Type B pancreatic cell (in vitro differentiated cells): ENCODE measurements around the gene PHF2. TPM values are rescaled to one million over a fixed set of nuclear protein-coding genes. Genes with fewer than 3 reads are reported as not detected.
A peak's percentile ranks its signal among the peaks of the same experiment; 100 is the strongest.

ENCODE experiments used
- DNase-seq: peaks from one replicate; pipeline ENCODE4 v3.0.0; 2021; ENCODE audit warnings: mixed read lengths; ENCODE audit not compliant: unreplicated experiment; ENCODE audit errors: extremely low spot score
- H3K27ac Mint-ChIP-seq: 2 replicates; pipeline ENCODE4 v1.8.0; 2021; ENCODE audit warnings: mild to moderate bottlenecking, mixed read lengths
- H3K27me3 Mint-ChIP-seq: 2 replicates; pipeline ENCODE4 v1.8.0; 2021; ENCODE audit warnings: mixed read lengths
- H3K36me3 Mint-ChIP-seq: 2 replicates; pipeline ENCODE4 v1.8.0; 2021; ENCODE audit warnings: mixed read lengths
- H3K4me1 Mint-ChIP-seq: one replicate; pipeline ENCODE4 v1.8.0; 2021; ENCODE audit warnings: mixed read lengths; ENCODE audit not compliant: unreplicated experiment
- H3K4me3 Mint-ChIP-seq: 2 replicates; pipeline ENCODE4 v1.8.0; 2021; ENCODE audit warnings: mild to moderate bottlenecking, mixed read lengths
- H3K9me3 Mint-ChIP-seq: 2 replicates; pipeline ENCODE4 v1.8.0; 2021; ENCODE audit warnings: mixed read lengths
- CTCF ChIP-seq: fragments of 200-600 bp; sonication (generic); conservative IDR thresholded peaks from 2 replicates; pipeline ENCODE4 v1.5.0; 2021; ENCODE audit warnings: antibody characterized with exemption, mild to moderate bottlenecking
- total RNA-seq: library from RNA; stranded (reverse); gene quantifications from 2 replicates; pipeline ENCODE4 v1.2.1, GENCODE V29; 2021; ENCODE audit warnings: low replicate concordance

The PHF2 gene
- total RNA-seq, 1 donor from 2014 or later = 34.7 TPM

DNA sequence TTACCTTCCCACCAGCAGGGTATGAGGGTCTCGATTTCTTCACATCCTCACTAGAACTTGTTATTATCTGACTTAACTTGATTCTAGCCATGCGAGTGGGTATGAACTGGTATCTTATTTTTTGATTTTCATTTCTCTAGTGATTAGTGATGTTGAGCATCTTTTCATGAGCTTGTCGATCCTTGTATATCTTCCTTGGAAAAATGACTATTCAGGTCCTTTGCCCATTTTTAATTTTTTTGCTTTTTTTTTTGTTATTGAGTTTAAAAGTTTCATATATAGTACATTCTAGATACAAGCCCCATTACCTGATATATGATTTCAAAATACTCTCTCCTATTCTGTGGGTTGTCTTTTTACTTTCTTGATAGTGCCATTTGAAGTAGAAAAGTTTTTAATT lies 61.5 kb downstream of the PHF2 start:
- no peak for TF ChIP-seq CTCF
- no peak overlapping the region for H3K4me3 Mint-ChIP-seq
- H3K27ac Mint-ChIP-seq = no peak overlapping the region
- peaks cover 20% of the 10 kb centered on the region for H3K9me3 Mint-ChIP-seq
- H3K27me3 Mint-ChIP-seq = no peaks in the 10 kb centered on the region
- no peaks in the 10 kb centered on the region for H3K4me1 Mint-ChIP-seq
- H3K36me3 Mint-ChIP-seq = peaks cover 45% of the 10 kb centered on the region
- no peak for DNase-seq

DNA sequence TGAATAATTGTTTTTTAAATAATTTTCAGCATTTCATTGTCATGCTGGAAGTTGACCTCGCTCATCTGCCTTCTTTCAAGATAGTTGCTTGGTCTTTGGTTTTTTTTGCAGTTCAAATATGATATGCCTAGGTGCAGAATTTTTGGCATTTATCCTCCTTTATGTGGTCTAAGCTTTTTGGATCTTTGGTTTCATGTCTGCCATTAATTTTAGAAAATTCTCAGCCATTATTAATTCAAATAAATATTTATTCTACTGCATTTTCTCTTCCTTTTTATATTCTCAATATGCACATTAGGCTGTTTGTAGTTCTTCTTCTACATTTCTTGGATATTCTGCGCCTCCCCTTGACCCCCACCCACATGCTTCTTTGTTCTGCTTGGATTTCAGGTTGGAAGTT lies 63.6 kb downstream of the PHF2 start:
- TF ChIP-seq CTCF = no peak
- Mint-ChIP-seq H3K4me1 (no peaks in the 10 kb centered on the region), H3K27ac (no peak overlapping the region), H3K36me3 (peaks cover 50% of the 10 kb centered on the region), H3K4me3 (no peak overlapping the region), H3K9me3 (peaks cover 20% of the 10 kb centered on the region), H3K27me3 (no peaks in the 10 kb centered on the region)
- no peak for DNase-seq

- Mint-ChIP-seq H3K36me3 (peaks cover 31% of the 10 kb centered on the region), H3K27me3 (no peaks in the 10 kb centered on the region), H3K9me3 (peaks cover 6% of the 10 kb centered on the region), H3K27ac (no peak overlapping the region), H3K4me3 (no peak overlapping the region), H3K4me1 (no peaks in the 10 kb centered on the region)
- TF ChIP-seq CTCF = no peak
- no peak for DNase-seq
These were observed 66.6 kb downstream of the PHF2 start for GRCh38 chr9:93642961-93643360.

- Mint-ChIP-seq H3K27me3 (no peaks in the 10 kb centered on the region), H3K4me3 (no peak overlapping the region), H3K4me1 (no peaks in the 10 kb centered on the region), H3K27ac (no peak overlapping the region), H3K36me3 (peaks cover 22% of the 10 kb centered on the region), H3K9me3 (no peaks in the 10 kb centered on the region)
- peak; percentile 52 for DNase-seq
- no peak for TF ChIP-seq CTCF
These were observed 68.2 kb downstream of the PHF2 start for GRCh38 chr9:93644397-93645088.

- Mint-ChIP-seq H3K4me1 (no peaks in the 10 kb centered on the region), H3K36me3 (peaks cover 17% of the 10 kb centered on the region), H3K27me3 (no peaks in the 10 kb centered on the region), H3K4me3 (no peak overlapping the region), H3K9me3 (no peaks in the 10 kb centered on the region), H3K27ac (no peak overlapping the region)
- TF ChIP-seq CTCF = no peak
- peak; percentile 58 for DNase-seq
These were observed 68.9 kb downstream of the PHF2 start for GRCh38 chr9:93645149-93645889.
